Hematopoietic multipotent progenitor cell treated with erythropoietin and hydrocortisone succinate and interleukin-3 and kit ligand, for 17 days (in vitro differentiated cells): Measurements from ENCODE around the gene FXYD3.
"Not testable (repeated sequence)": the region's sequence is repeated elsewhere in the genome, so short reads cannot be mapped to it uniquely, and the experiment has no call there.

ENCODE experiments used
- DNase-seq: peaks from one replicate; pipeline ENCODE4 v3.0.0-alpha.2; 2015; ENCODE audit warnings: low spot score

FXYD3 gene

DNA sequence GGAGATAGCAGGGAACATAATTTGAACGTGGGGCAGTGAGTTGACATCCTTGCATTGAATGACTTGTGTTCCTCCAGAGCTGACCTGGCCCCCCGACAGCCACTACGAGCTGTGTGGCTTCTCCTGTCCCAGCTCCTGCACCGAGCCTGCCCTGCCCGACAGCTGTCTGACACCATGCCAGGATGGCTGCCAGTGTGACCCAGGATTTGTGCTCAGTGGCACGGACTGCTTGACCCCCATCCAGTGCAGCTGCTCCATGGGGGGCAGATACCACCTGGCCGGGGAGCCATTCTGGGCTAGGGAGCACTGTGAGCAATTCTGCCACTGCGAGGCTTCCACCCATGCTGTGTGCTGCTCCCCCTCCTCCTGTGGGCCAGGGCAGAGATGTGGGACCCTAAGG, 29.2 kb upstream of the FXYD3 start:
- DNase-seq = no peak

- no peak for DNase-seq
These were observed 28.2 kb upstream of the FXYD3 start for GRCh38 chr19:35087393-35087792.

- DNase-seq = no peak
These were observed 27.3 kb upstream of the FXYD3 start for GRCh38 chr19:35088131-35088913.

GRCh38 chr19:35089554-35089953, 26.1 kb upstream of the FXYD3 start:
- DNase-seq = no peak

- no peak for DNase-seq
These were observed 25.5 kb upstream of the FXYD3 start for GRCh38 chr19:35090160-35090505.

- no peak for DNase-seq
These were observed 25.0 kb upstream of the FXYD3 start for GRCh38 chr19:35090506-35091214.

DNA sequence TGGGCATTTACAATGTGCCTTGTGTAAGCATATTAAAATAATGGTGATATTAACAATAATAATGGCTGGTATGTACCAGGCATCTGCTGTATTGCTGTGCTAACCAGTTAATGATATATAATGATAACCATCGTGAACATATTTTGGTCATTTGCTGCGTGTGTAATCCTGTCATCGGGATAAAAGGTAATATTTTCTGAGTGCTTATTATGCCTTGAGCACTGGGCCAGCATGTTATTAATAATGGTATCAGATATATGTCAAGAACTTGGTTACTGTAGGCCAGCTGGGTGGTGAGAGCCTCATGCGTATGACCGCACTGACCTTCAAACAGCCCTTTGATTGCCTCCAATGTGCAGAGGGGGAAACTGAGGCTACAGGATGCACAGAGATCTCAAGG, 22.2 kb upstream of the FXYD3 start:
- DNase-seq = no peak

- no peak for DNase-seq
These were observed 21.5 kb upstream of the FXYD3 start for GRCh38 chr19:35093941-35094647.

GRCh38 chr19:35094656-35095055, 21.0 kb upstream of the FXYD3 start:
- DNase-seq = no peak

DNA sequence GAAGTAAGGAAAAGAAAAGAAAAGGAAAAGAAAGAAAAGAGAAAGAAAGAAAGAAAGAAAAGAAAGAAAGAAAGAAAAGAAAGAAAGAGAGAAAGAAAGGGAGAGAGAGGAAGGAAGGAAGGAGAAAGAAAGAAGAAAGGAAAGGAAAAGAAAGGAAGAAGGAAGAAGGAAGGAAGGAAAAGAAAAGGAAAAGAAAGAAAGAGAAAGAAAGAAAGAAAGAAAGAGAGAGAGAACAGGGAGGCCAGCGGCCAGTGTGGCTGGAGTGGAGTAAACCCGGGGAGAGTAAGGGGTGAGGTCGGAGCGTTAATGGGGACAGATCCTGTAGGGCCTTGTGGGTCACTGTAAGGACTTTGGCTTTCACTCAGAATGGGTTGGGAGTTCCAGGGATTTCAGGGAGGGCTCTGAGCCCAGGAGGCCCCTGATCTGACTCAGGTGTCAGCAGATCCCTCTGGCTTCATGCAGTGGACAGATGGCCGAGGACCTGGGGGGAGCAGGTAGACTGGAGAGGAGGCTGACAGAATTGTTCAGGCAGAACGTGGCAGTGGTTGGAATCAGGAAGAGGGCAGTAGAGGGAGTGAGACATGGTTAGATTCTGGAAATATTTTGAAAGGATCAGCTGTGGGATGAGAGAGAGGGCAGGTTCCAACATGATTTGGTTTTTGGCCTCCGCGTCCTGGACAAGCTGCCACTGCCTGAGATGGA, 19.8 kb upstream of the FXYD3 start:
- no peak for DNase-seq

DNA sequence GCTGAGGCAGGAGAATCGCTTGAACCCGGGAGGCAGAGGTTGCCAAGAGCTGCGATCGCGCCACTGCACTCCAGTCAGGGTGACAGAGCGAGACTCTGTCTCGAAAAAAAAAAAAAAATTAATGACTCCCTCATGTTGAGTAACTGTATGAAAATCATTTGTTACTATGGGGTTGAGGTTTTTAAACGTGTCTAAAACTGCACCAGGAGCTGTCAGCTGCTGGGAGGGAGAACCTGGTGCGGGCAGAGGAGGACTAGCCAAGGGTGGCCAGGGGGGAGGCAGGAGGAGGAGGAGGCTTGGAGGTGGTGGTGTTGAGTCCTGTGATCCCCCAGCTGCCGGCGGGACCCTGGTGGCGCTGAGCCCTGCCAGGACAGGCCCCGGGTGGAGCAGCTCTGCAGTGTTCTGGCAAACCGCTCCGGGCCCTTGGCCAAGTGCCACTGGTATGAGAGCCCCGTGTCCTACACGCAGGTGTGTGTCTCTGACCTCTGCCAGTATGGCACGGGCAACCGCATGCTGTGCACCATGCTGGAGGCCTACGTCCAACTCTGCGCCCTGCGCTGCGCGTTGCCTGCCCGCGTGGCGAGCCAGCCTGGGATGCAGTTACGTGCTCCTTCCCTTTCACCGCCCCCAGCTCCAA, 17.1 kb upstream of the FXYD3 start:
- no peak for DNase-seq

DNA sequence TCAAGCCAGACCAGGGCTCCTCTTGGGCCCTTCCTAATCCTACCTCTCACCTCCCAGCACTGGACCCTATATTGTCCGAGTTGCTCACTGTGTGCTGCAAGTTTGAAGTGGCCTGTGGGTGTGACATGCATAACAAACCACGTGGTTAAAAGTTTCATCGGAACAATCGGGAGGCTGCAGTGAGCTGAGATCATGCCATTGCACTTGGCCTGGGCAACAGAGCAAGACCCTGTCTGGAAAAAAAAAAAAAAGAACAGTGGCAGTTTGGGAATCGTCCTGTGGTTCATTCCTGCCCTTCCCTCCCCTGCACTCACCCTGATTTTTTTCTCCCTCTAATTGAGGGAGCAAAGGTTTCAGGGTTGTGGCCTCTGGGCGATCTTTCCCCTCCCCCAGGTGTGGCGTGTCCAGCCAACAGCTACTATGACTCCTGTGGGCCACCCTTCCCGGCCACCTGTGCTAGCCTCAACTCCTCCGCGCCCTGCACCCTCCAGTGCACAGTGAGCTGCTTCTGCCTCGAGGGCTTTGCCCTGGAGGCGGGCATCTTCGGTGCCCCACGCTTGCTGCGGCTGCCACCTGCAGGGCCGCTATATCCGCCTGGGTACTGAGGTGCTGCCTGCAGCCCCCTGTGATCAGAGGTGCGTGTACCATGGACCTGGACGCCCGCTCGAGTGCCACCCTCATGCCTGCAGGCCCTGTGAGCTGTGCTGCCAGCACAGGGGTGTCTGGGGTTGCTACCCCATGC, 16.3 kb upstream of the FXYD3 start:
- DNase-seq = no peak

DNA sequence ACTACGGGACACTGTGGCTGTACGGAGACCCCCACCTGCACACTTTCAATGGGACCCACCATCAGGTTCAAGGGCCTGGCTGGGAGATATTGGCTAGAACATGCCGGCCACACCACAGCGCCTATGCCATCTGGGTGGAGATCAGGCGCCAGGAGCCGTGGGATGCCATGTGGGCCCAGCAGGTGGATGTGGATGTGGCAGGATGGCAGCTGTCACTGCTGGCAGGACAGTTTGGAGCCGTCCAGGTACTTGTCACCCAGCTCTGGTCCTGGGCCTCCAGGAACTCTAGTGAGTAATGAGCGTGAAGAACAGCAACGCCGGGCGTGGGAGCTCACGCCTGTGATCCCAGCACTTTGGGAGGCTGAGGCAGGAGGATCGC, 15.7 kb upstream of the FXYD3 start:
- DNase-seq = no peak

DNA sequence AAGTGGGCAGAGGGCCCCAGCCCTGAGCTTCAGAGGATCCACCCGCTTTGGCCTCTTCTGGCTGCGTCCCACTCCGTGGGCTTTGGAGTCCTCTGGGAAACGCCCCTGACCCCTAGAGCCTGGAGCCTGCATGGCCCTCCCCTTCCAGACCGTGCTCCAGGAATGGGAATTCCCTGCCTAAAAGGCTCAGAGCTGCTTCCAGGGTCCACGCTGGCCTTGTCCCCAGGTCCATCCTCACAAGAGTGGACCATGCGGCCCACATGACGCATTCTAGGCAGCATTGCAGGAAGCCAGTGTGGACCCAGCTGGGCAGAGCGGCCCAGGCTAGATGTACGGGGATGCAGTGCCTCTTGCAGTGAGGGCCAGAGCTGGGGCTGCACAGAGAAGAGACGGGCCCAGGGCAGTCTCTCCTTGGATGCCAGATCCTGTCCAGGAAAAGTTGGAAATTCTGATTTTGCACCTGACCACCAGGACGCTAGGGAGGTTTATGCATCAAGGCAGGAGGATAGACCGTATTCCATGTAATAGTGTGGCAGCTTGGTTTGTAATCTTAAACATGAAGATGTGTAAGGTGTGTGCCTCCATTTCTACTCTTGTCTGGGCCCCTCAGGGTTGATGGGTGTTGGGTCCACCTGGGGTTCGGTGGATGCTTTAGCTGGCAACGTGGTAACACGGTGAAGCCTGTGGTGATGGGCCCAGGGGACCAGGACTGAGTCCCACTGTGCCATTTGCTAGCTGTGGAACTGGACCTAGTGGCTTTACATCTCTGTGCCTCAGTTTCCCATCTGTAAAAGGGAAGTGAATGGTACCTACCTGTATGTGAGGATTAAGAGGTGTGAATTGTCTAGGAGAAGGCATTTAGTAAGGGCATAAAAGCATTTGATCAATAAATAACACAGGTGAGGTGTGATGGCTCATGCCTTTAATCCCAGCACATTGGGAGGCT, 14.8 kb upstream of the FXYD3 start:
- no peak for DNase-seq

DNA sequence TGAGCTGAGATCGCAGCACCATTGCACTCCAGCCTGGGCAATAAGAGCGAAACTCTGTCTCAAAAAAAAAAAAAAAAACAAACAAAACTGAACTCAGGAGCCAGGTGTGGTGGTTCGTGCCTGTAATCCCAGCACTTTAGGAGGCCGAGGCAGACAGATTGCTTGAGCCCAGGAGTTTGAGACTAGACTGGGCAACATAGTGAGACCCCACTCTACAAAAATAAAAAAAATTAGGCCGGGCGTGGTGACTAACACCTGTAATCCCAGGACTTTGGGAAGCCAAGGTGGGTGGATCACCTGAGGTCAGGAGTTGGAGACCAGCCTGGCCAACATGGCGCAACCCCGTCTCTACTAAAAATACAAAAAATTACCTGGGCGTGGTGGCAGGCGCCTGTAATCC, 13.7 kb upstream of the FXYD3 start:
- DNase-seq = not testable (repeated sequence)

GRCh38 chr19:35103614-35104013, 12.0 kb upstream of the FXYD3 start:
- not testable (repeated sequence) for DNase-seq

DNA sequence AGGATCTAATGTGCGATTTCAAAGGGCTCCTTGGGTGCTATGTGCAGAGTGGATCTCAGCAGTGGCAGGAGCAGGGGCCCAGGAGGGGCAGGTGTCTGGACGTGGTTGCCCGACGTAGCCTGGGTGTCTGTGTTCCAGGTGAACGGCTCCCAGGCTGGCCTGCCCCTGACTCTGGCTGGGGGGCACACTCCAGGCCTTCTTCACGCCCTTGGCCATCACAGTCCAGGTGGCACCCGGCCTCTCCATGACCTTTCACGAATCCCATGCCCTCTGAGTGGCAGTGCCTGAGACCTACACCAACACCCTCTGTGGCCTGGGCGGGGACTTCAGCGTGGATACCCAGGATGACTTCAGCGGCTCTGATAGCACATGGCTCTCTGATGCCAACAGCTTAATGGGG, 11.3 kb upstream of the FXYD3 start:
- no peak for DNase-seq

DNA sequence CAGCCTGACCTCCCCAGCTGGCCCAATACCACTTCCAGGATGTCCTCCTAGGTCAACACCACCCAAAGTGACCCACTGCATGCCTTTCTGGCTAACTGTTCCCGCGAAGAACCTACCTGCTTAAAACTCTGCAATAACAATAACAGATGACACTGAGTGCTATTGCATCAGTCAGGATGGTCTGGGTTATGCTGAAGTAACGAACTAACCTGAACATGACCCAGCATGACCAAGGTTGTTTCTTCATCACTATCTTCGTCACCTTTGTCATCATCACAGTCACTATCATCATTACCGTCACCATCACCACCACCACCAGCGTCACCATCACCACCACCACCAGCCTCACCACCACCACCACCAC, 10.6 kb upstream of the FXYD3 start:
- no peak for DNase-seq

DNA sequence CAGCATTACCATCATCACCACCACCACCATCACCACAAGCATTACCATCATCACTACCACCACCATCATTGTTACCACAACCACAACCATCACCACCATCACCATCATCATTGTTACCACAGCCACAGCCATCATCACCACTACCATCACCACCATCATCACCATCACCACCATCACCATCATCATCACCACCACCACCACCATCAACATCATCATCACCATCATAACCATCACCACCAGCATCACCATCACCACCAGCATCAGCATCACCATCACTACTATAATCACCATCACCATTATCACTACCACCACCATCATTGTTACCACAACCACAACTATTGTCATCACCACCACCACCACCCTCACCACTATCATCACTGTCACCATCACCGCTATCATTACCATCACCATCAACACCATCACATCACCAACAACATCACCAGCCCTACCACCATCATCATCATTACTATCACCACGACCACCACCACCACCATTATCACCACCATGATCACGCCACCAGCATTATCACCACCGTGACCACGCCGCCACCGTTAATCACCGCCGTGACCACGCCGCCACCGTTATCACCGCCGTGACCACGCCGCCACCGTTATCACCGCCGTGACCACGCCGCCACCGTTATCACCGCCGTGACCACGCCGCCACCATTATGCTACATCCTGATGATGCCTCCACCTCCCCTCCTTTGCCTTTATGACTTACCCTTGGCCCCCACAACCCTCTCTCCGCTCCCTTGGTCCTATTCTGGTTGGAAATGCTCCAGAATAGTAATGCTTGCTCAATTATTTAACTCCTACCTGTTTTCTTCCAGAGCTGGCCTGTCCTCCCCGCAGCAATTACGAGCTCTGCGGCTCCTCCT, 10.0 kb upstream of the FXYD3 start:
- no peak for DNase-seq

DNA sequence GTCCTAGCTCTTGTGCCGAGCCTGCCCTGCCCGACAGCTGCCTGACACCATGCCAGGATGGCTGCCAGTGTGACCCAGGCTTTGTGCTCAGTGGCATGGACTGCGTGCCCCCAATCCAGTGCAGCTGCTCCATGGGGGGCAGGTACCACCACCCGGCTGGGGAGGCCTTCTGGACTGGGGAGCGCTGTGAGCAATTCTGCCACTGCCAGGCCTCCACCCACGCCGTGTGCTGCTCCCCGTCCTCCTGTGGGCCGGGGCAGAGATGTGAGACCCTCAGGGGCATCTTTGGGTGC, 9.4 kb upstream of the FXYD3 start:
- DNase-seq = no peak
